ENCODE measurements around the gene INPP5D. TPM values are rescaled to one million over a fixed set of nuclear protein-coding genes. Genes with fewer than 3 reads are reported as not detected.

Gene INPP5D
- total and polyA plus RNA-seq, 7 donors = 1.2 to 4.2 (median 2.8) TPM

DNA sequence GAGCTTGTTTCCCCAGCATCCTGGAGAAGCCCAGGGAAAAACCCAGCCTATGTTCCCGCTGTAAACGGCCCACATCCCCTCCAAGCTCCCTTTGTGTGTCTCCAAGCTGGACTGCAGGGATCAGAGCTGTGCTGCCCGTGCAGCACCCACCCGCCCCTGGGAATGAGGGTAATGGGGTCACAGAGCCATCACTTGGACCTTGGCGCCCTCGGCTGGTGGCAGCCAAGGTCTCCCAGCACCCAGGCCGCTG, 670 bp upstream of the INPP5D start:
- peaks cover 5% of the 10 kb centered on the region for H3K4me1 ChIP-seq
- DNase-seq (no peak), ATAC-seq (no peak)
- no peaks in the 10 kb centered on the region for H3K36me3 ChIP-seq (ENCODE audit: insufficient read depth in 1 of 2, low read depth in 1 of 2)
- TF ChIP-seq, protein P1, sequence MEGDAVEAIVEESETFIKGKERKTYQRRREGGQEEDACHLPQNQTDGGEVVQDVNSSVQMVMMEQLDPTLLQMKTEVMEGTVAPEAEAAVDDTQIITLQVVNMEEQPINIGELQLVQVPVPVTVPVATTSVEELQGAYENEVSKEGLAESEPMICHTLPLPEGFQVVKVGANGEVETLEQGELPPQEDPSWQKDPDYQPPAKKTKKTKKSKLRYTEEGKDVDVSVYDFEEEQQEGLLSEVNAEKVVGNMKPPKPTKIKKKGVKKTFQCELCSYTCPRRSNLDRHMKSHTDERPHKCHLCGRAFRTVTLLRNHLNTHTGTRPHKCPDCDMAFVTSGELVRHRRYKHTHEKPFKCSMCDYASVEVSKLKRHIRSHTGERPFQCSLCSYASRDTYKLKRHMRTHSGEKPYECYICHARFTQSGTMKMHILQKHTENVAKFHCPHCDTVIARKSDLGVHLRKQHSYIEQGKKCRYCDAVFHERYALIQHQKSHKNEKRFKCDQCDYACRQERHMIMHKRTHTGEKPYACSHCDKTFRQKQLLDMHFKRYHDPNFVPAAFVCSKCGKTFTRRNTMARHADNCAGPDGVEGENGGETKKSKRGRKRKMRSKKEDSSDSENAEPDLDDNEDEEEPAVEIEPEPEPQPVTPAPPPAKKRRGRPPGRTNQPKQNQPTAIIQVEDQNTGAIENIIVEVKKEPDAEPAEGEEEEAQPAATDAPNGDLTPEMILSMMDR (IDR thresholded peaks at IDR 0.05) = no peak
- intact Hi-C loops (cut with DNase I) = loop anchor here in 1 of 2 donors (10.0 kb wide), 1 partner anchor 455 kb away; no protein-coding TSS in a partner anchor
- no peaks in the 10 kb centered on the region for H3K9me3 ChIP-seq
- H3K4me3 ChIP-seq = peak overlapping the region; percentile 60
- no peaks in the 10 kb centered on the region for H3K27me3 ChIP-seq (ENCODE audit: insufficient read depth in 3 of 3, low read length in 2 of 3)
- peak overlapping the region; percentile 63 for H3K27ac ChIP-seq
- WGBS, 3 donors = 61 to 86% (median 71%) methylated on average over 7 of the region's 7 CpGs

DNA sequence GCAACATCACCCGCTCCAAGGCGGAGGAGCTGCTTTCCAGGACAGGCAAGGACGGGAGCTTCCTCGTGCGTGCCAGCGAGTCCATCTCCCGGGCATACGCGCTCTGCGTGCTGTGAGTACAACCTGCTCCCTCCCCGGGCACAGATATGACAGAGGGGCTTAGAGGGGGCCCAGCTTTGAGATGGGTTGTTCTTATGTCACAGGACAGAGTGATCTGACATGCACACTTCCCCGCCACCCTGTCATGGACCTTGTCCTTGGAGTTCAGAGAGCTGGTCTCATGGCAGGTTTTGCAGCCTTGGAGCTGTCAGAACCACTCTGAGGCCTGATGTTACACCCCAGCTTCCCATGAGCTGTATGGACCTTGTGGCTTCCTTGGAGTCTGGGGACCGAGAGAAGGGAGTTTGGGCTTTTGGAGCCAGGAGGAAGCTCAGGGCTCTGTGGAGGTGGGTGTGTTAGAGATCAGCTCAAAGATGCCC, 398 bp downstream of the INPP5D start:
- ATAC-seq (peak in 2 of 4 donors; percentile 16), DNase-seq (no peak)
- TF ChIP-seq, protein P1 (IDR thresholded peaks at IDR 0.05) = no peak
- Histone ChIP-seq H3K27ac (peak overlapping the region; percentile 63), H3K4me3 (peak overlapping the region; percentile 60), H3K9me3 (no peaks in the 10 kb centered on the region), H3K36me3 (ENCODE audit: insufficient read depth in 1 of 2, low read depth in 1 of 2) (no peaks in the 10 kb centered on the region), H3K27me3 (ENCODE audit: insufficient read depth in 3 of 3, low read length in 2 of 3) (no peaks in the 10 kb centered on the region), H3K4me1 (peaks cover 5% of the 10 kb centered on the region)
- 61 to 79% (median 67%) methylated on average over 13 of the region's 13 CpGs for WGBS, 3 donors
- intact Hi-C loops (cut with DNase I) = no loop called here

DNA sequence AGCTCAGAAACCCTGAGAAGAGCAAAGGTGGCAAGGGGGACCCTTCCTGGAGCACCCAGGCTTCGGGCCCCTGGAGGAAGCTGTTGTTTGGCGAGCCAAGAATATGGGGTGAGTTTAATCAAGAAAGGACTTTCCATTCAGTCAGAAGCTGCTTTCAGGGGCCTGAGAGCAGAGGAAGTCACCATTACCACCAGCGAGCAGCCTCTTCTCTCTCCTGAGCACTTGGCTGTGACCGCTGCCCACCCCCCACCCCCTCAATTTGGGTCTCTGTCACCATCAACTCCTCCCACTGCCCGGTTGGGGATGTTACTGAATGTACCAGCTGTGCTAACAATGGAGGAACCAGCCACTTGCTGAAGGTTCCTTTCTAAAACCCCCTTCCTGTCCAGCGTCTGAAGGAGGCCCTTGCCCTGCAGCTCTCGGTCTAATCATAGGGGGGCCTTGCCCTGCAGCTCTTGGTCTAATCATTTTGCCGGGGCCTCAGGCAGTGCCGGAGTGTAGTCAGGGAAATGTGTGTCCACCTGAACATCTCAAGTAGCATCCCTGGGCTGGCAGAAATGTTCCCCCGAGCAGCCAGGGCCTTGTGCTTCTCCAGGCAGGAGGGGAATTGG, 943 bp downstream of the INPP5D start:
- ATAC-seq (no peak), DNase-seq (no peak)
- H3K9me3 ChIP-seq = no peaks in the 10 kb centered on the region
- H3K27ac ChIP-seq = peak overlapping the region; percentile 63
- TF ChIP-seq, protein P1 (IDR thresholded peaks at IDR 0.05) = no peak
- no peaks in the 10 kb centered on the region for H3K27me3 ChIP-seq (ENCODE audit: insufficient read depth in 3 of 3, low read length in 2 of 3)
- H3K4me1 ChIP-seq = peaks cover 5% of the 10 kb centered on the region
- H3K4me3 ChIP-seq = peak overlapping the region; percentile 60
- intact Hi-C loops (cut with DNase I) = no loop called here
- no peaks in the 10 kb centered on the region for H3K36me3 ChIP-seq (ENCODE audit: insufficient read depth in 1 of 2, low read depth in 1 of 2)
- WGBS, 3 donors = 63 to 72% (median 69%) methylated on average over 10 of the region's 10 CpGs

DNA sequence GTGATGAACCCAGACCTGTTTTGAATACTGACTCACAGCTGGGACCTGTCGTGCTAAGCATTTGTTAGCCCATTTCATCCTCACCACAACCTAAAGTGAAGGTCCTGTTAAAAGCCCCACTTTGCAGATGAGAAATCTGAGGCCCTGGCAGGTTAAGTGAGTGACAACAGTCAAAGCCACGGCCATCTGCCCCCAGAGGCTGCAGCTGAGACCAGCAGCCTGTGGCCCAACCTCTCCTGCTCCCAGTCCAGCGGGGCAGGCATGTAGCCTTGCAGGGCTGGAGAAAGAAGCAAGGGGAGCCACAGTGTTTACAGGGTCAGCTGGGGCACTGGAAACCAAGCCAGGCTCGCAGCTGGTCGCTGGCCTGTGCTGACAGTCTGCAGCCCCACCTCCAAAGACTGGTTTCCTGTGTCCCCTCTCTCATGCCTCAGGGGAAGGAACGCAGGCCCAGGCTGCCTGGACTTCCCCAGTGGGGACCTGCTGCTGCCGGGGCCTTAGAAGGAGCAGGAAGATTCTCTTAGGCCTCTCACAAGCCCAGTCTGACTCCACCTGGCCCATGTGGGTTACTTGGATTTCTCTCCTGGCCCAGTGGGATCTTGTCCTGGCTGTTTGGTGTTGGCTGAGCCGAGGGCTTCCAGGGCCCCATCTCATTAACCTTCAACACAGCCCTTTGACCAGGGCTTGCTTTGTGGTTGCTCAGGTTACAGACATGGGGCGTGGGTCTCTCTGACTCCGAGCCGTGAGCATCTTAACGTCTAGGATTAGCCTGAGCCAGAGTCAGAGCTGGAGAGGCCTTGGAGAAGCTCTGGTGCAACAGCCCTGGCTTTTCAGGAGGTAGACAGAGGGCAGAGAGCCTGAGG, 1.7 kb downstream of the INPP5D start:
- ATAC-seq = peak; percentile 43 to 68 (median 52)
- 21 to 34% (median 23%) methylated on average over 12 of the region's 12 CpGs for WGBS, 3 donors
- TF ChIP-seq, protein P1 (IDR thresholded peaks at IDR 0.05) = peak; percentile 15
- H3K9me3 ChIP-seq = no peaks in the 10 kb centered on the region
- no peaks in the 10 kb centered on the region for H3K36me3 ChIP-seq (ENCODE audit: insufficient read depth in 1 of 2, low read depth in 1 of 2)
- peak; percentile 28 to 74 for DNase-seq
- H3K4me1 ChIP-seq = peaks cover 5% of the 10 kb centered on the region
- peak overlapping the region; percentile 60 for H3K4me3 ChIP-seq
- H3K27ac ChIP-seq = peak overlapping the region; percentile 27
- no peaks in the 10 kb centered on the region for H3K27me3 ChIP-seq (ENCODE audit: insufficient read depth in 3 of 3, low read length in 2 of 3)
- intact Hi-C loops (cut with DNase I) = no loop called here
